ENCODE measurements around the gene ATP5MG. TPM values are rescaled to one million over a fixed set of nuclear protein-coding genes. Genes with fewer than 3 reads are reported as not detected.

The ATP5MG gene
- total and polyA plus RNA-seq, 10 donors, result 34.5 to 258 (median 146) TPM

DNA sequence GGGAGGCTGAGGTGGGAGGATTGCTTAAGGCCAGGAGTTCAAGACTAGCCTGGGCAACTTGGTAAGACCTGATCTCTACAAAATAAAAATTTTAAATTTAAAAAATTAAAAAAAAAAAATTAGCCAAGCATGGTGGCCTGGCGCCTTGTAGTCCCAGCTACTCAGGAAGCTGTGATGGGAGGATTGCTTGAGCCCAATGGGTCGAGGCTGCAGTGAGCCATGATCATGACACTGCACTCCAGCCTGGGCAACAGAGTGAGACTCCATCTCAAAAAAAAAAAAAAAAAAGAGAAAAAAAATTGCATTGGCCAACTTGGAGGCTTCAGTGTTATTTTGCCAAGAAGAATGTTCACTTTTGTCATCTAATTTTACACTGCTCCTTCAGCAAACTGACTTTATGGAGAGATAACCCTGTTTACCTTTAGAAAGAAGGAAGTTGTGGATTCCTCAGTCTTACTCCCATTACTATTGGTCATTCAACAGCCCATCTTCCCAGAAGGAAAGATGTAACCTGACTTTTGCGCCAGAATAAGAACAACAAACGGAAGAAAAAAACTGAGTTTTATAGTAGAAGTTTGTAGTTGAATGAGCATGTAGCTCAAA, 48.0 kb downstream of the ATP5MG start:
- Histone ChIP-seq H3K27me3 (replicated peaks in 1 of 7) (no peaks in the 10 kb centered on the region), H3K4me3 (no peak overlapping the region), H3K4me1 (peaks cover 0 to 85% (median 53%) of the 10 kb centered on the region in 6 donors), H3K27ac (no peak overlapping the region), H3K36me3 (peaks cover 0 to 43% (median 2%) of the 10 kb centered on the region in 6 donors), H3K9me3 (no peaks in the 10 kb centered on the region)
- TF ChIP-seq, protein P1, sequence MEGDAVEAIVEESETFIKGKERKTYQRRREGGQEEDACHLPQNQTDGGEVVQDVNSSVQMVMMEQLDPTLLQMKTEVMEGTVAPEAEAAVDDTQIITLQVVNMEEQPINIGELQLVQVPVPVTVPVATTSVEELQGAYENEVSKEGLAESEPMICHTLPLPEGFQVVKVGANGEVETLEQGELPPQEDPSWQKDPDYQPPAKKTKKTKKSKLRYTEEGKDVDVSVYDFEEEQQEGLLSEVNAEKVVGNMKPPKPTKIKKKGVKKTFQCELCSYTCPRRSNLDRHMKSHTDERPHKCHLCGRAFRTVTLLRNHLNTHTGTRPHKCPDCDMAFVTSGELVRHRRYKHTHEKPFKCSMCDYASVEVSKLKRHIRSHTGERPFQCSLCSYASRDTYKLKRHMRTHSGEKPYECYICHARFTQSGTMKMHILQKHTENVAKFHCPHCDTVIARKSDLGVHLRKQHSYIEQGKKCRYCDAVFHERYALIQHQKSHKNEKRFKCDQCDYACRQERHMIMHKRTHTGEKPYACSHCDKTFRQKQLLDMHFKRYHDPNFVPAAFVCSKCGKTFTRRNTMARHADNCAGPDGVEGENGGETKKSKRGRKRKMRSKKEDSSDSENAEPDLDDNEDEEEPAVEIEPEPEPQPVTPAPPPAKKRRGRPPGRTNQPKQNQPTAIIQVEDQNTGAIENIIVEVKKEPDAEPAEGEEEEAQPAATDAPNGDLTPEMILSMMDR (IDR thresholded peaks at IDR 0.05 in 8 of 11, conservative IDR thresholded peaks at IDR 0.05 in 3 of 11), result no peak
- TF ChIP-seq POLR2AphosphoS5 (IDR thresholded peaks at IDR 0.05) (no peak), POLR2A (IDR thresholded peaks at IDR 0.05) (no peak)
- DNase-seq, result no peak
- WGBS, 5 donors, result 69 to 97% (median 83%) methylated on average over 4 of the region's 4 CpGs
- intact Hi-C loops (cut with DNase I; ENCODE audit: low total_unique reads), result no loop called here

DNA sequence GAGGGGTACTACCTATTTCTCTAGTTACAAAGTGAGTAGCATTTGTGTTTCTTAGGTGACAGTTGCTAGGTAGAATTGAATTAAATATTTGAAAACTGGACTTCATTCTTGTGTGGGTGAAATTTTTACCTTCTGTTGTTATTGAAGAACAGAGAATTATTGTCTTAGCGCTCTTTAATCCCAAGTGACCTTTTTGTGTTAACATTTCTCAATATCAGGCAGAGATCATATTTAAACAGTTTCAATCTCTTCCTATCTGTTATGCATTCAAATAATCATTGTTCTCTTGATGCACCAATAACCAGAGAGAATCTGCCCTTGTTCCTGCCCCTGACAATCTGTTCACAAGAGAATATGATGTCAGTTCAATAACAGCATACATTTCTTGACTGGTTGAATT, 49.0 kb downstream of the ATP5MG start:
- intact Hi-C loops (cut with DNase I; ENCODE audit: low total_unique reads), result no loop called here
- H3K4me3 ChIP-seq, result no peak overlapping the region
- no peak overlapping the region for H3K27ac ChIP-seq
- DNase-seq, result no peak
- peaks cover 0 to 83% (median 44%) of the 10 kb centered on the region in 6 donors for H3K4me1 ChIP-seq
- H3K27me3 ChIP-seq (replicated peaks in 1 of 7), result no peaks in the 10 kb centered on the region
- H3K36me3 ChIP-seq, result peaks cover 0 to 48% (median 2%) of the 10 kb centered on the region in 6 donors
- TF ChIP-seq, protein P1 (IDR thresholded peaks at IDR 0.05 in 8 of 11, conservative IDR thresholded peaks at IDR 0.05 in 3 of 11), result no peak
- TF ChIP-seq POLR2A (IDR thresholded peaks at IDR 0.05), result no peak
- TF ChIP-seq POLR2AphosphoS5 (IDR thresholded peaks at IDR 0.05), result no peak
- 92 to 100% (median 95%) methylated on average over 1 of the region's 1 CpG for WGBS, 5 donors
- H3K9me3 ChIP-seq, result no peaks in the 10 kb centered on the region

Other genes with a start within 250 kb of the ATP5MG start
- 1 to 10 TPM in 1 of 7 donors, under 1 TPM in 4, not detected in 2; 0.23 to 1.9 (median 0.47) TPM for gene SCN4B, start 248.8 kb upstream of the ATP5MG start, total RNA-seq
- gene SCN4B, start 248.8 kb upstream of the ATP5MG start, polyA plus RNA-seq, result under 1 TPM; 0.06 to 0.37 (median 0.14) TPM
- under 1 TPM in 3 of 7 donors, not detected in 4; 0.03 to 0.15 (median 0.14) TPM for gene SCN2B, start 225.0 kb upstream of the ATP5MG start, total RNA-seq
- gene SCN2B, start 225.0 kb upstream of the ATP5MG start, polyA plus RNA-seq, result under 1 TPM; 0.02 to 0.04 (median 0.03) TPM
- gene JAML, start 176.6 kb upstream of the ATP5MG start, total RNA-seq, result 100 to 1,000 TPM in 2 of 7 donors, 10 to 100 TPM in 5; 45.5 to 180 (median 91.3) TPM
- 100 to 1,000 TPM in 1 of 3 donors, 10 to 100 TPM in 2; 18.2 to 154 (median 42.0) TPM for gene JAML, start 176.6 kb upstream of the ATP5MG start, polyA plus RNA-seq
- gene MPZL3, start 149.2 kb upstream of the ATP5MG start, total RNA-seq, result 10 to 100 TPM in 3 of 7 donors, 1 to 10 TPM in 4; 4.3 to 12.9 (median 9.2) TPM
- gene MPZL3, start 149.2 kb upstream of the ATP5MG start, polyA plus RNA-seq, result 1 to 10 TPM; 2.0 to 2.1 (median 2.1) TPM
- gene MPZL2, start 137.3 kb upstream of the ATP5MG start, total RNA-seq, result 10 to 100 TPM in 3 of 7 donors, 1 to 10 TPM in 4; 7.0 to 18.4 (median 9.8) TPM
- 1 to 10 TPM; 1.6 to 2.0 (median 1.8) TPM for gene MPZL2, start 137.3 kb upstream of the ATP5MG start, polyA plus RNA-seq
- 10 to 100 TPM; 49.1 to 89.2 (median 60.0) TPM for gene CD3E, start 96.9 kb upstream of the ATP5MG start, total RNA-seq
- 10 to 100 TPM; 20.5 to 51.4 (median 32.9) TPM for gene CD3E, start 96.9 kb upstream of the ATP5MG start, polyA plus RNA-seq
- gene CD3D, start 58.9 kb upstream of the ATP5MG start, total RNA-seq, result 10 to 100 TPM; 27.3 to 70.0 (median 43.0) TPM
- 10 to 100 TPM; 28.6 to 70.7 (median 31.7) TPM for gene CD3D, start 58.9 kb upstream of the ATP5MG start, polyA plus RNA-seq
- 10 to 100 TPM; 15.7 to 30.5 (median 20.2) TPM for gene CD3G, start 57.3 kb upstream of the ATP5MG start, total RNA-seq
- gene CD3G, start 57.3 kb upstream of the ATP5MG start, polyA plus RNA-seq, result 1 to 10 TPM; 1.4 to 3.9 (median 3.5) TPM
- 10 to 100 TPM; 31.8 to 55.6 (median 42.8) TPM for gene UBE4A, start 42.0 kb upstream of the ATP5MG start, total RNA-seq
- gene UBE4A, start 42.0 kb upstream of the ATP5MG start, polyA plus RNA-seq, result 10 to 100 TPM; 13.0 to 17.8 (median 13.6) TPM
- 100 to 1,000 TPM in 6 of 7 donors, 10 to 100 TPM in 1; 97.4 to 134 (median 105) TPM for gene KMT2A, start 34.9 kb downstream of the ATP5MG start, total RNA-seq
- 10 to 100 TPM in 1 of 3 donors, 1 to 10 TPM in 2; 5.9 to 11.9 (median 7.9) TPM for gene KMT2A, start 34.9 kb downstream of the ATP5MG start, polyA plus RNA-seq
- gene TTC36, start 125.9 kb downstream of the ATP5MG start, total RNA-seq, result under 1 TPM in 1 of 7 donors, not detected in 6; 0.97 TPM
- under 1 TPM in 2 of 3 donors, not detected in 1; 0.09 to 0.13 TPM for gene TTC36, start 125.9 kb downstream of the ATP5MG start, polyA plus RNA-seq
- gene TMEM25, start 129.6 kb downstream of the ATP5MG start, total RNA-seq, result 10 to 100 TPM in 5 of 7 donors, 1 to 10 TPM in 2; 8.5 to 23.8 (median 12.6) TPM
- 1 to 10 TPM; 5.2 to 7.0 (median 6.5) TPM for gene TMEM25, start 129.6 kb downstream of the ATP5MG start, polyA plus RNA-seq
- 10 to 100 TPM in 6 of 7 donors, 1 to 10 TPM in 1; 10.0 to 21.9 (median 16.9) TPM for gene IFT46, start 164.3 kb downstream of the ATP5MG start, total RNA-seq
- gene IFT46, start 164.3 kb downstream of the ATP5MG start, polyA plus RNA-seq, result 10 to 100 TPM; 12.4 to 17.2 (median 13.9) TPM
- gene ARCN1, start 170.8 kb downstream of the ATP5MG start, total RNA-seq, result 100 to 1,000 TPM in 2 of 7 donors, 10 to 100 TPM in 5; 75.1 to 106 (median 98.8) TPM
- 10 to 100 TPM; 33.8 to 49.9 (median 41.3) TPM for gene ARCN1, start 170.8 kb downstream of the ATP5MG start, polyA plus RNA-seq
- 100 to 1,000 TPM in 3 of 7 donors, 10 to 100 TPM in 4; 34.7 to 162 (median 84.2) TPM for gene PHLDB1, start 206.0 kb downstream of the ATP5MG start, total RNA-seq
- 10 to 100 TPM; 13.0 to 70.9 (median 53.3) TPM for gene PHLDB1, start 206.0 kb downstream of the ATP5MG start, polyA plus RNA-seq